Measurements from ENCODE around the gene SMARCA5.
A peak's percentile ranks its signal among the peaks of the same experiment; 100 is the strongest.

The SMARCA5 gene

DNA sequence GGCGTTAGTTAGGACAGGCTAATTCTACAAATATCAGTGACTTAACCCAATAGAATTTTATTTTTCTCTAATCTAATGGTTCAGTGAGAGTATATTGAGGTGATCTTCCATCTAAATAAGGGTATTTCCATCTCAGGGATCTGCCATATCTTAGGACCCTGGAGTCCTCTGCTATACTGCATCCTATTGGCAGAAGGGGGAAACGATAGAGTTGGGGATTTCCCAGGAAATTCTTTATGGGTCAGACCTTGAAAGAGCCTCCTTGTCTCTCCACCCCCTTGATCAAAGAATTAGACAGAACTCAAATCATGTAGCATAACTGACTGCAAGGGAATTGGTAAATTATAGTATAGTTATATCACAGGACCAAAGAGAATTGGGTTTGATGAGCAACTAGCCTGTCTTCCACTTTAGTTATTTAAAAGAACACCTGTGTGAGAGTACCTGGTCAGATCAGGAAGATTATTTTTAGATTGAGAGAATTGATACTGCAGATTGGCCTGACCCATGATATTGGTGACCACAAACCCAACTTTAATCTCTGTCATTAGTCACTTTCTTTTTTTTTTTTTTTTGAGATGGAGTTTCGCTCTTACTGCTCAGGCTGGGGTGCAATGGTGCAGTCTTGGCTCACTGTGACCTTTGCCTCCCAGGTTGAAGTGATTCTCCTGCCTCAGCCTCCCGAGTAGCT lies 25.6 kb downstream of the SMARCA5 start:
- no peak for DNase-seq (ENCODE audit: low read depth)

DNA sequence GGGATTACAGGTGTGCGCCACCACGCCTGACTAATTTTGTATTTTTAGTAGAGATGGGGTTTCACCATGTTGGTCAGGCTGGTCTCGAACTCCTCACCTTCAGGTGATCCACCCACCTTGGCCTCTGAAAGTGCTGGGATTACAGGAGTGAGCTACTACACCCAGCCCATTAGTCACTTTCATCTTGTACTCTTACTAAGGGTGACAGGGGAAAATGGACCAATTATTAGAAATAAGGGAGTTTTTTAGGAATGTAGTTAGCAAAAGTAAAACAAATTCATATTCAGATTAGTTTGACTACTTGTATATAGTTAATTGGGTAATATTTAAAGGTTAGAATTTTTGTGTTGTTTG lies 26.1 kb downstream of the SMARCA5 start:
- DNase-seq (ENCODE audit: low read depth): no peak

DNA sequence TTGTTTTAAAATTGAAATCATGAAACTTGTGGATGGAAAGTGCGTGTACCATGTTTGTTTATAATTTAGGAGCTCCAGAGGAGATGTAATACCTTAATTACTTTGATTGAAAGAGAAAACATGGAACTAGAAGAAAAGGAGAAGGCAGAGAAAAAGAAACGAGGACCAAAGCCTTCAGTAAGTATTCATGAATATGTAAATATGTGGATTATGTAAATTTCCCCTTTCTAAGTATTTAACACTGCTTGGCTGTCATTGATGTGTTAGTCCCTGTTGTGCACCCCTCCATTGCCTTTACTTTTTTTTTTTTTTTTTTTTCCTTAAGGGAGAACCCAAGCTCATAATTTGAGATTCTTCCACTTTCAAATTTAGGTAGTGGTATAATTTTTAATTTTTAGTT lies 36.4 kb downstream of the SMARCA5 start:
- DNase-seq (ENCODE audit: low read depth): no peak

DNA sequence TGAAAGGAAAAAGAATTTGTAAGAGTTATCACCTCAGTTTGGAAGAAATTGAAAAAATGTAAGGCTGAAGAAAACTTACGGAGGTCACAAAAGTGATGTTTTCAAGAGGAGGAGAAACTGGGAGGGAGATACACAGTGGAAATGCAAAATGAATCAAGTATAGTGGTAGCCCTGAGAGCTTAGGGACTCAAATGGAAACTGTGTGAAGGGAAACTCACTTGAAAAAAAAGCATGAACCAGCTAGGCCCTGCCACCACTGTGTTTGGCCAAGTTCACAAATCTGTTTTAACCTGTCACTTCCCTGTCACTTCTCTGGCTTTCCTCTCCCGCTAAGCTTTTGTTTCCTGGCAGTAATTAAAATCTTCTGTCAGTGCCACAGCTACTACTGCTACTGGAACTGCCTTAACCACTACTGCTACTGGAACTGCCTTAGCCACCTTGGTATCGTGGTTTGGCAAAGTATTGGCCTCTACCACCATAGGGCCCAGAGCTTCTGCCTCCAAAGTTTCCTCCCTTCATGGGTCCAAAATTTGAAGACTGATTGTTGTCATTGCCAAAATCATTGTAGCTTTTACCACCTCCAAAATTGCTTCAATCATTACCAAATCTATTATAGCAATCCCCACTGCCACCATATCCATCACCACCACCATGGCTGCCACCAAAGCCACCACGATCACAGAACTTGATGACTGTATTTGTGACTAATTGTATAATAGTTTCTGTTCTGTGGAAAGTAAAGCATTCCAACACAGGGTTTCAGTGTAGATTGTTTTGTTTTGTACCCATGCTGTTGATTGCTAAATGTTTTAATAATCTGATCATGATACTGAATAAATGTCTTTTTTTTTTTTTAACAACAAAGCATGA lies 41.5 kb downstream of the SMARCA5 start:
- no peak for DNase-seq (ENCODE audit: low read depth)

DNA sequence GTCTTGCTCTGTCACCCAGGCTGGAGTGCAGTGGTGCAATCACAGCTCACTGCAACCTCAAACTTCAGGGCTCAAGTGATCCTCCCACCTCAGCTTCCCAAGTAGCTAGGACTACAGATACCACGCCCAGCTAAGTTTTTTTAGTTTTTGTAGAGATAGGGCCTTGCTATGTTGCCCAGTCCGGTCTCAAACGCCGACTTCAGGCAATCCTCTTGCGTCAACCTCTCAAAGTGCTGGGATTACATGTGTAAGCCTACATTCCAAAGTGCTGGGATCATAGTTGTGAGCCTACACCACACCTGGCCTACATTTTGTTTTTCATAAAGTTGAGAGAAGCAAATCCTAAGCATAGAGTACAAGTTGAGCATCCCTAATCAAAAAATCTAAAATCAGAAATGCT lies 42.2 kb downstream of the SMARCA5 start:
- no peak for DNase-seq (ENCODE audit: low read depth)

DNA sequence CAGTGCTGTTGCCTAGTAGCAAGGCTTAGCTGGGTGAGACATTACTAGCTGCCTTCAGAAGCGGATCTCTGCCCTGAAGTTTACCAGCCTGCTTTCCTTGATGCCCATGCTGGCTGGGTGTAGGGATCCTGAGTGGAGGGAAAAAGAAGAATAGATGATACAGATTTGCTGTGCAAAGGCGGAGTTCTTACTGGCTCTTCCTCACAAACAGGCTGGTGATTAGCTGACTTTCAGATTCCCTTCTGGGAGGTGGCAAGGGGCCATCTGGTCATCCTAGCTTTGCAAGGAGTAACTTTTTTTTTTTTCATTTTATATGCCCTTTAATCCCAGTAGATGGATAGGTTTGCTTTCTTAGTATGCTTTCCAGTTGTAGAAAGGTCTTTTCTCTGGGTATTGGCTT lies 44.8 kb downstream of the SMARCA5 start:
- DNase-seq (ENCODE audit: low read depth): no peak

DNA sequence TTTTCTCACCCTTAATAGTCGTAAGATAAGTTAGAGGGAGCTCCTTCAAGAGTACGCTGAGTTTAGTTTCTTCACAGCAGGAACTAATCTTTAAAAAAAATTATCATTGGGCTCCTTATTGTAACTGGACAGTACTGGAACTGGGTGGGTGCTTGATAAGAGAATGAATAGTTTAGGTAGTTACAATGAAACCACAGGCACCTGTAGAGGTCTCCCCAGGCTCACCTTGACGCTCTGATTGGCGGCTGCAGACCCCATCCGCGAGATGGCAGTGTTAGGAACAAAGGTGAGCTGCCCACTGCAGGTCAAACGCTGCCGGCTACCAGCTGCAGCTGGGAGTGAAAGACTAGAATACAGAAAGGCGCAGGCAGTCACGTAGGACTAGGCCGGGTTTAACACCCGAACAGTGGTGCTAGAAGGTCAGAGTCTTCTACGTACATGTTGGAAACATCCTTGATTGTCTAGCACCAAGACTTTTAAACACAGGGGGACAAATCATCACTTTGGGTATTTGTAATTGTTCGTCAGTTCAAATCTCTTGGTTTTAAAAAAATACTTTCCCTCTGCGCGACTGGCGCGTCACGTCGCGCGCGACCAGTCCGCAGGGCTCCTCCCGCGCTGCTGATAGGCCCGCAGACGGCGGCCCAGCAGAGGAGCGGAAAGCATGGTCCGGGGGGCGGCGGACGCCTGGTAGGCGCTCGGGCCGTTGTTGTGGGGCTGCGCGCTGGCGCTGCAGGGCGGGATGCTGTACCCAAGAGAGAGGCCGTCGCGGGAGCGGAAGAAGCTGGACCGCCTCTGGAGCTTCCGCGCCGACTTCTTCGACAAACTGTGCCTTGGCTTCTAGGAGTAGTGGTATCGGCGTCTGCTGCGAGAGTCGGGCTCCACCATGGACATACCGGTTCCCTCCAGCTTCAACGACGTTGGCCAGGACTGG lies 45.6 kb downstream of the SMARCA5 start:
- peak; percentile 62 for DNase-seq (ENCODE audit: low read depth)

DNA sequence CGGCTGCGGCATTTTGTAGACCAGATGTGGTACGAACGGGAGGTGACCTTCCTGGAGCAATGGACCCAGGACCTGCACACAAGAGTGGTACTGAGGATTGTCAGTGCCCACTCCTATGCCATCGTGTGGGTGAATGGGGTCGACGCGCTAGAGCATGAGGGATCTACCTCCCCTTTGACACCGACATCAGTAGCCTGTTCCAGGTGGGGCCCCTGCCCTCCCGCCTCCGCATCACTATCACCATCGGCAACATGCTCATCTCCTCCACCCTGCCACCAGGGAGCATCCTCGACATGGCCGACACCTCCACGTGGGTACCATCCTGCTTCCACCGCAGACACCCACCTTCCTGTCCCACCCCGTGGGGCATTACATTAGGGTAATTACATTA lies 46.2 kb downstream of the SMARCA5 start:
- no peak for DNase-seq (ENCODE audit: low read depth)

DNA sequence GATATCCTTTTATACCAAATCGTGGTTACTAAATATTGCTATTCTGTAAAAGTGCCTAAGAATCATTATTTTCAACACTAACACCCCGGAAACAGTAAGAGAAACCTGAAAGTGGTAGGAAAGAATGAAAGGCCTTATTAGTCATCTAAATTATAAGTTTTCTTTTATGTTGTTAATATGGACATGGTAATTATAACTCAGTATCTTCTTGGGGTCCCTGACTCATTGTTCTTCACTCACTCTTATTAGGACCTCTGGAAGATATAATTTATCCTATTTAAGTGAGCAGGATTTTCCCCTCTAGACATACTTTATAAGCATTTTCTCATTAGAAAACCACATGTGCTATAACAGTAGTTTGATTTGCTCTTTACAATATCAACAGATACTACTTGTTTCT lies 51.0 kb downstream of the SMARCA5 start:
- no peak for DNase-seq (ENCODE audit: low read depth)

DNA sequence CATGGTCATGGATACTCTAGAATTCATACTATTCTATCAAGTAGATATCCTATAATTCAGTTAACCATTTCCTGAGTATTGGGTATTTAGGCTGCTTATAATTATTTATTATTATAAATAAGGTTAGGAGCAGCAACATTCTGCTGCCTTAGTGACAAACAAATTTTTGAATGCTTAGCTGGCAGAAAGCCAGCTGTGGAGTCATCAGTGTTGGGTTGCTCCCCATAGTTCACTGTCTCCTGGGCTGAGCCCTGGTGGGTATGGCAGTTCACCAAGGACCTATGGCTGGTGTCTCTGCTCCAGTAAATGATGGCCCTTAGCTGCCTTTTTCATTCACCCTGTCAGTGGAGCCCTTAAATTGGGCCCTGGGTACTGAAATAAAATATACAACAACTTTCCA lies 61.8 kb downstream of the SMARCA5 start:
- no peak for DNase-seq (ENCODE audit: low read depth)

DNA sequence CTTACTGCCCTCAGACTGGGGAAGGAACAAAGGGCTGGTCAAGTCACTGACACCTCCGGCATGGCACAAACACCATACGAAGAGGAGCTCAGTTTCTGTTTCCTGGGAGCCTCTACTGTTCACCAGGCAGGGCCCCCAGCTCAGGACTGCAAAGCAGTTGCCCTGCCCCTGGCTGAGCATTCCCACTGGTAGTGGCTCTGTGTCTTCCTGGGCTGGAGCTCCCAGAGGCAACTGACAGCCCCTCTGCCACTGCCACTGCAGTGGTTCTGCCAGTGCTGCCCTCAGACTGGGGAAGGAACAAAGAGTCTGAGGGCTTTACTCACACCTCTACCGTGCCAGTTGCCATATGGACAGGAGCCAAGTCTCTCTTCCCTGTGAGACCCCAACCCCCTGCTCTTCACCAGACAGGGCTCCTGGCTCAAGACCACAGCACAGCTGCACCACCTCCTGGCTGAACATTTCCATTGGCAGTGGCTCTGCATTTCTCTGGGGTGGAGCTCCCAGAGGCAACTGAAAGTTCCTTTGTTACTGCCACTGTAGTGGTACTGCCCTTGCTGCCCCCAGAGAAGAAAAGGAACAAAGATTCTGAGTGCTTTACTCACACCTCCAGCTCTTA lies 67.9 kb downstream of the SMARCA5 start:
- DNase-seq (ENCODE audit: low read depth): no peak

DNA sequence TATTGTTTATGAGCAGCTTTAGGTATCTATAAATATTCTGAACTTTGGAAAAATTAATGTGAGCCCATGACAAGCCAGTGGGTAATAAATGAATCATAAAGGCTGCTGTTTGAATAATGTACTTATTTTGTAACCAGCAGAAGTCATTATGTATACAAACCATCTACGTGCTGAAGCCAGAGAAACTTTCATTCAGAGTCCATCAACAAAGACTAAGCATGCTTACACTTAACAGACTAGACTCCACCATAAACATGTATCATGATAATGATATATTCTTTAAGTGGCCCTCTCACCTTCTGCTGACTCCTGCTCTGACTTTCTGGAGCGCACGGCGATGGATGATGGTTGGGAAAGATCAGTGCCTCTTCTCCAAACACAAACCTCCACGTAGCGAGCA lies 72.0 kb downstream of the SMARCA5 start:
- no peak for DNase-seq (ENCODE audit: low read depth)

DNA sequence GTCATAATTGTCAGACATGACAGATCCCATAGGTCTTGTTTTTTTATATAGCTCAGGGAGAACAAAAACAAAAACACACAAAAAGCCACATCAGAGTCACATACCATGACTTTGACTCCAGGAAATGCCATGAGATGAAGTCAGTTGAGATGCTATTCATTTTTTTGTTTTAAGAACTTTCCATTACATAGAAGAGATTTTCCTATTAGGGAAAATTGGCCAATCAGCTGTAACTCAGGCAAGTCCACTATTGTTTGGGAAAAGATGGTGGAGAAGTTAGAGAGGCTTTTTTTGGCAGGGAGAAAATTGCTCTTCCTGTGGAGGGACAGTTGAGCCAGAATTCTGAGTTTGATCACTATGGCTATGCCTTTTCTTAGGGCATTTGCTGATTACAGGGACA lies 72.6 kb downstream of the SMARCA5 start:
- DNase-seq (ENCODE audit: low read depth): peak; percentile 68

DNA sequence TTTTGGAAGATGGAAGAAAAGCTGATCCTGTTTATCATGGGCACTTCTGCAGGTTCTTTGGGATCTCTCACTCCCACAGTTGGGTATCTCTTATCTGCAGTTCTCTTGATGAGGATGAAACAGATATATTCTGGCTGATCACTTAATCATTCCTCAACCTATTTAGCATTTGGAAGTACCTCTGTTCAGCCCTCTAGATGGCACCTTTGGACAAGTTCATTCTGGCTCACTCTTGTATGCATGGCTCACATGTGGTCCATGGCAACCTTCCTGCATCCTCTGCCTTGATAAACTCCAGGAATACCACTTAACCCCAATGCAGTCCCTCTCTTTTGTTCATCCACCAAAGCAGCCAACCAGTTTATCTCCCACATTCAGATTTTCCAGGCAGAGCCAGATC lies 74.2 kb downstream of the SMARCA5 start:
- no peak for DNase-seq (ENCODE audit: low read depth)

DNA sequence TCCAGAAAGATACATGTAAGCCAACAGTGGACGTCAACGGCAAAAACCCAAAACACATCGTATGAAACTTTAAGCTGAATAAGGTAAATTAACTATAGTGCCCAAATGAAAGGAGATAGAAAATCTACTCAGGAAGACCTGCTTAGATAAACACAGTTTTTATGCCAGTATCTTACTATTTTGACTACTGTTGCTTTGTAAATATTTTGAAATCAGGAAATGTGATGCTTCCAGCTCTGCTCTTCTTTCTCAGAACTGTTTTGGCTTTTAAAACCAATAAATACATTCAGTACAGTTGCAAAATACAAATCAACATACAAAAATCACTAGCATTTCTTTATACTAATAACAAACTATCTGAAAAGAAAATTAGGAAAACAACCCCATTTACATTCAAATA lies 83.8 kb downstream of the SMARCA5 start:
- DNase-seq (ENCODE audit: low read depth): peak; percentile 16

DNA sequence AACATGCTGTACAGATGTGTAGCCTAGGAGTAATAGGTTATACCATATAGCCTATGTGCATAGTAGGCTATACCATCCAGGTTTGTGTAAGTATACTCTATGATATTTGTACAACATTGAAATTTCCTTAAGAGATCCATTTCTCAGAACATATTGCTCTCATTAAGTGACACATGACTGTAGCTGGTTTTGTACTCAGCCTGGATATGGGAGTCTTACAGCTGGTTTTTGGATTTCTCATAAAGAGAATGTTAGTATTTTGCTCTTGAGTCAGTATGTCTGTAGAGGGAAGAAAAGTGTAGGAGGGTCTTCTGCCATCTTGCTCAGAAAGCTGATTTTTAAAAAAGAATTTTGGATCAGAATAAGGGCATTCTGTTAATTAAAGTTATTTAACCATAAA lies 85.3 kb downstream of the SMARCA5 start:
- no peak for DNase-seq (ENCODE audit: low read depth)

DNA sequence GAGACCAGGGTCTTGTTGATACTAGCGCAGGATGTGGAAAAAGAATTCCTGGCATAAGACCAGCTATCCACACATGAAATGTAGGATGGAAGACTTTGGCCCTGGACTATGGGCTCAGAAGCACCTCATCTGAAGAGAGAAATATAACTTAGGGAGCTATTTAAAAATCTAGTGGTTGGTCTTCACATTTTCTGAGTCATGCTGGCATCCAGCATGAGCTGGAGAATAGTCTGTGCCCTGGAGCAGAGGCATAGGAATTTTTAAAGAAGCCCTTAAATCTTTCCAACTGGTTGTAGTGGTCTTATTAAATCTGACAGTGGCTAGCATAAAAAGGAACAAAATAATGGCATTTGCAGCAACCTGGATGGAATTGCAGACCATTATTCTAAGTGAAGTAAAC lies 86.3 kb downstream of the SMARCA5 start:
- no peak for DNase-seq (ENCODE audit: low read depth)

DNA sequence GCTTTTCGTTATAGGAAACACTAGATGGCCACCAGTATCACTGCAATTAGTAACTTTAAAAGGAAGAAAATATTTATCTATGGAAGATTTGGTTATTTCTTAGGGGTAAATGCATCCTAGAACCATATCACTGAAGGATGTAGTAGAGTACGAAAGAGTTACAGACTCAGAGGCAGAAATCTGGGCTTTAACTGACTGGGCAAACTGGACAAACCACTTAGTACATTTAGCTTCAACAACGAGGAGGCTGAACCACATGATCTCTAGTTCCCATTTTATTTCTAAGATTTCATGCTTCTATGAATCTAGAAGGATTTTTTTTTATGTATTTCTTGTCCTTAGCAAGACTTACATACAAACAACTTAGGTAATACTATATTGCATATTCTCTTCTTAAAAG lies 93.0 kb downstream of the SMARCA5 start:
- DNase-seq (ENCODE audit: low read depth): no peak
